ENCODE measurements around the gene PTPRM. TPM values are rescaled to one million over a fixed set of nuclear protein-coding genes. Genes with fewer than 3 reads are reported as not detected.

Gene PTPRM
- total and polyA plus RNA-seq, 9 donors, result 45.6 to 82.0 (median 56.9) TPM

GRCh38 chr18:7839548-7839947, 272.4 kb downstream of the PTPRM start:
- Histone ChIP-seq H3K9me3 (peaks cover 0 to 3% of the 10 kb centered on the region in 2 donors), H3K36me3 (no peaks in the 10 kb centered on the region), H3K4me1 (ENCODE audit: insufficient read depth) (no peaks in the 10 kb centered on the region), H3K27ac (no peak overlapping the region), H3K4me3 (no peak overlapping the region), H3K27me3 (no peaks in the 10 kb centered on the region)
- 95 to 98% (median 96%) methylated on average over 2 of the region's 2 CpGs for WGBS, 3 donors
- intact Hi-C loops (cut with DNase I), result no loop called here
- TF ChIP-seq CTCF (IDR thresholded peaks at IDR 0.05), result no peak
- no peak for TF ChIP-seq POLR2A (IDR thresholded peaks at IDR 0.05)
- TF ChIP-seq EP300 (IDR thresholded peaks at IDR 0.05), result no peak
- DNase-seq, result no peak

GRCh38 chr18:7840411-7840810, 273.3 kb downstream of the PTPRM start:
- DNase-seq, result no peak
- Histone ChIP-seq H3K4me1 (ENCODE audit: insufficient read depth) (no peaks in the 10 kb centered on the region), H3K27me3 (no peaks in the 10 kb centered on the region), H3K4me3 (no peak overlapping the region), H3K27ac (no peak overlapping the region), H3K9me3 (peaks cover 0 to 3% of the 10 kb centered on the region in 2 donors), H3K36me3 (no peaks in the 10 kb centered on the region)
- intact Hi-C loops (cut with DNase I), result no loop called here
- TF ChIP-seq CTCF (IDR thresholded peaks at IDR 0.05) (no peak), EP300 (IDR thresholded peaks at IDR 0.05) (no peak)
- 35 to 47% (median 41%) methylated on average over 2 of the region's 2 CpGs for WGBS, 3 donors

- intact Hi-C loops (cut with DNase I), result no loop called here
- DNase-seq, result no peak
- WGBS, 3 donors, result 95 to 100% (median 99%) methylated on average over 2 of the region's 2 CpGs
Measured at GRCh38 chr18:7844017-7844416, 276.9 kb downstream of the PTPRM start.

GRCh38 chr18:7844418-7844817, 277.3 kb downstream of the PTPRM start:
- intact Hi-C loops (cut with DNase I), result no loop called here
- H3K27me3 ChIP-seq, result no peaks in the 10 kb centered on the region
- peaks cover 0 to 3% of the 10 kb centered on the region in 2 donors for H3K9me3 ChIP-seq
- WGBS, 3 donors, result 89 to 94% (median 91%) methylated on average over 2 of the region's 2 CpGs
- H3K36me3 ChIP-seq, result no peaks in the 10 kb centered on the region
- H3K27ac ChIP-seq, result no peak overlapping the region
- TF ChIP-seq EP300 (IDR thresholded peaks at IDR 0.05) (no peak), CTCF (IDR thresholded peaks at IDR 0.05) (no peak), POLR2A (IDR thresholded peaks at IDR 0.05) (no peak)
- DNase-seq, result no peak
- no peaks in the 10 kb centered on the region for H3K4me1 ChIP-seq (ENCODE audit: insufficient read depth)
- no peak overlapping the region for H3K4me3 ChIP-seq

More at GRCh38 chr18:7844017-7844416, 276.9 kb downstream of the PTPRM start:
- H3K36me3 ChIP-seq, result no peaks in the 10 kb centered on the region
- H3K9me3 ChIP-seq, result peaks cover 0 to 3% of the 10 kb centered on the region in 2 donors
- H3K4me3 ChIP-seq, result no peak overlapping the region
- no peaks in the 10 kb centered on the region for H3K27me3 ChIP-seq
- H3K4me1 ChIP-seq (ENCODE audit: insufficient read depth), result no peaks in the 10 kb centered on the region
- no peak overlapping the region for H3K27ac ChIP-seq
- TF ChIP-seq EP300 (IDR thresholded peaks at IDR 0.05), result no peak

- Histone ChIP-seq H3K36me3 (no peaks in the 10 kb centered on the region), H3K27ac (no peak overlapping the region), H3K4me1 (ENCODE audit: insufficient read depth) (no peaks in the 10 kb centered on the region), H3K4me3 (no peak overlapping the region), H3K9me3 (peaks cover 0 to 3% of the 10 kb centered on the region in 2 donors), H3K27me3 (no peaks in the 10 kb centered on the region)
- intact Hi-C loops (cut with DNase I), result no loop called here
- TF ChIP-seq CTCF (IDR thresholded peaks at IDR 0.05), result no peak
- TF ChIP-seq POLR2A (IDR thresholded peaks at IDR 0.05), result no peak
- TF ChIP-seq EP300 (IDR thresholded peaks at IDR 0.05), result no peak
- DNase-seq, result no peak
- WGBS, 3 donors, result 86 to 91% (median 88%) methylated on average over 4 of the region's 4 CpGs
Measured at GRCh38 chr18:7846335-7846734, 279.2 kb downstream of the PTPRM start.

Data from ovary (tissue), 9 donors.